Adrenal gland (tissue), 12 donors: Measurements from ENCODE around the gene CYP2C18. TPM values are rescaled to one million over a fixed set of nuclear protein-coding genes. Genes with fewer than 3 reads are reported as not detected.
"Not testable (repeated sequence)": the region's sequence is repeated elsewhere in the genome, so short reads cannot be mapped to it uniquely, and the experiment has no call there.

Source experiments
- DNase-seq, 7 donors: peaks; one replicate each; pipeline ENCODE4 v3.0.0-alpha.2; 2019 to 2020
- H3K27ac ChIP-seq, 5 donors: fragments of 200-600 bp; sonication (generic) in 4 of 5; 1 replicate in 3 of 5; 2 replicates in 2 of 5; pipeline versions ENCODE4 v1.5.1 to v1.8.0; 2016 to 2020; ENCODE audit warnings: mild to moderate bottlenecking in 1 of 5
- H3K27me3 ChIP-seq: fragments of 200-600 bp; 2 replicates; pipeline ENCODE4 v1.8.0; 2021
- H3K36me3 ChIP-seq, 2 donors: fragments of 200-600 bp; replicated peaks in 1 of 2; 1 replicate in 1 of 2; 2 replicates in 1 of 2; pipeline versions ENCODE4 v1.5.1 to v1.8.0; 2018 to 2022
- H3K4me1 ChIP-seq, 2 donors: fragments of 200-600 bp; replicated peaks in 1 of 2; 1 replicate in 1 of 2; 2 replicates in 1 of 2; pipeline versions ENCODE4 v1.5.1 to v1.8.0; 2018 to 2021
- H3K4me3 ChIP-seq, 4 donors: fragments of 200-600 bp; sonication (generic) in 3 of 4; one replicate each; pipeline ENCODE4 v1.5.1; 2016 to 2018
- H3K9me3 ChIP-seq, 3 donors: fragments of 200-600 bp; sonication (generic) in 1 of 3; replicated peaks in 1 of 3; 1 replicate in 2 of 3; 2 replicates in 1 of 3; pipeline versions ENCODE4 v1.5.1 to v1.8.0; 2016 to 2021
- CTCF ChIP-seq, 6 experiments: fragments of 450-650 bp in 4 of 6; fragments of 200-600 bp in 2 of 6; sonication (generic) in 1 of 6; IDR thresholded peaks; 1 replicate in 5 of 6; 2 replicates in 1 of 6; pipeline versions ENCODE4 v1.5.1 to v1.8.0; 2016 to 2021; ENCODE audit warnings: antibody characterized with exemption in 6 of 6, mild to moderate bottlenecking in 2 of 6, moderate library complexity in 1 of 6
- POLR2A ChIP-seq, 2 donors: fragments of 450-650 bp; IDR thresholded peaks; one replicate each; pipeline ENCODE4 v1.6.1; 2017; ENCODE audit warnings: antibody characterized with exemption in 2 of 2, mild to moderate bottlenecking in 2 of 2, moderate library complexity in 1 of 2
- WGBS, 4 donors: extraction: QIAGEN DNeasy Blood & Tissue Kit in 2 of 4; methylation state at CpG; one replicate each; pipeline versions ENCODE4 v1.1.5 to v1.1.7; 2013 to 2017; 5-methylcytosine and 5-hydroxymethylcytosine counted together
- intact Hi-C, 2 donors: fragments of 100-400 bp; cut with DNase I; formaldehyde crosslinking; loops; one replicate each; pipeline versions ENCODE4 v1.14.1 to v1.15.0; 2022 to 2023
- polyA plus RNA-seq, 3 donors: library from polyadenylated mRNA; stranded (reverse); fragments of 200-250 nt in 2 of 3; fragments of 350-450 nt in 1 of 3; fragmentation: Illumina TruSeq in 1 of 3; extraction: RNeasy Lipid Tissue Mini Kit (QIAGEN cat#74804) in 1 of 3; gene quantifications; one replicate each; pipeline ENCODE4 v1.2.3, GENCODE V29; 2013 to 2014
- total RNA-seq, 9 donors: library from RNA; depleted of rRNA in 4 of 9; stranded (reverse); fragments of >200 nt in 4 of 9; fragments of 120-200 nt in 1 of 9; fragmentation: NEBNext Ultra II Directional in 1 of 9; extraction: Animal tissue kit (Norgen Biotek cat#: 25700) in 1 of 9; gene quantifications; one replicate each; pipeline versions ENCODE4 v1.1.0 to v1.2.4, GENCODE V29; 2013 to 2023
- donor health status: healthy with polysubstance abuse.
- donor health status: Bipolar disorder and iron deficiency.
- donor health status: DM: yes; HTN: yes; CAD: no.
- donor health status: DM: no; HTN: no; CAD: no.
- donor health status: DM: no; HTN: no; CAD: no.
- donor health status: DM: yes; HTN: yes; CAD: no.

Gene CYP2C18
- total and polyA plus RNA-seq, 12 donors: 0.03 to 0.07 (median 0.06) TPM; not detected in 9

- 75 to 82% (median 79%) methylated on average over 4 of the region's 4 CpGs for WGBS, 4 donors
- Histone ChIP-seq H3K27ac (no peak overlapping the region), H3K36me3 (no peaks in the 10 kb centered on the region), H3K9me3 (peaks cover 0 to 9% (median 0%) of the 10 kb centered on the region in 3 donors), H3K4me1 (no peaks in the 10 kb centered on the region), H3K4me3 (no peak overlapping the region), H3K27me3 (no peaks in the 10 kb centered on the region)
- TF ChIP-seq CTCF (IDR thresholded peaks at IDR 0.05): no peak
- no peak for TF ChIP-seq POLR2A (IDR thresholded peaks at IDR 0.05)
- intact Hi-C loops: no loop called here
- no peak for DNase-seq
Measured at GRCh38 chr10:94641480-94641879, 42.0 kb upstream of the CYP2C18 start.

DNA sequence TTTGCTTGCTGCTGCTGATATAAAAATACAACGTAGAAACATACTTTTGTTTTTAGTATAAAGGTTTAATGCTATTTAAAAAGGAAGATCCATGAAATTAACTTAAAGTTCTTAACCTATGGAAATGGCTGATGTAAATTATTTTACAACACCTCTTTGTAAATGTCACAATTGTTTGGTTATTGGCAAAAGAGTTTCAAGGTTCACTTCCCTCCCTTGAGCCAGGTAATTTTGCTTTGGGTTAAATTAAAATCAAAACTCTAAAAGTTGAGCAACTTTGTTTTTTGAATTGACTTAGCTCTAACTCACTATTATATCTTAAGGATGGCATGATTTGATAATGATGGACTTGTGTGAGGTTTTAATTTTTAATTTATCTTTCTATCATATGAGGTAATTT, 39.2 kb upstream of the CYP2C18 start:
- TF ChIP-seq CTCF (IDR thresholded peaks at IDR 0.05) (no peak), POLR2A (IDR thresholded peaks at IDR 0.05) (no peak)

DNA sequence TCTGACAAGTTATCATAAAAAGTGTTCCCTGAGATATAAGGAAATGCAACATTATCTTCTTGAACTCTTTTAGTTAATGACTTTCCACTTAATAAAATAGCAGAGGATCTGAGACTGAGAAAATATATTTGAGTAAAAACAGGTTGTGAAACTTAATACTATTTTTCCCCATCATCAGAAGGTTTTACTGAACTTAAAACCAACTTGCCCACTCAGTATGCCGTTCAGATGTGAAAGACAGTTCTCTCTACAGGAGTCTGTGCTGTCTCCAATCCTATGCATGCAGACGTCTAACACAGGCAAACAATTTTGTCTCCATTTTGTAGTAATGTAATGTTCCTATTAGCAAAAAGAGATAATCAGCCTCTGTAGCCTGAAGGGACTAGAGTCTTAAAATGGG, 38.2 kb upstream of the CYP2C18 start:
- Histone ChIP-seq H3K36me3 (no peaks in the 10 kb centered on the region), H3K4me3 (no peak overlapping the region), H3K9me3 (no peaks in the 10 kb centered on the region), H3K27ac (no peak overlapping the region), H3K27me3 (no peaks in the 10 kb centered on the region), H3K4me1 (no peaks in the 10 kb centered on the region)
- TF ChIP-seq CTCF (IDR thresholded peaks at IDR 0.05) (no peak), POLR2A (IDR thresholded peaks at IDR 0.05) (no peak)
- no peak for DNase-seq
- intact Hi-C loops: no loop called here
- 46 to 56% (median 50%) methylated on average over 2 of the region's 2 CpGs for WGBS, 4 donors

More for the DNA sequence above, 39.2 kb upstream of the CYP2C18 start:
- WGBS, 4 donors: 77 to 89% (median 81%) methylated on average over 1 of the region's 1 CpG
- intact Hi-C loops: no loop called here
- Histone ChIP-seq H3K4me1 (no peaks in the 10 kb centered on the region), H3K4me3 (no peak overlapping the region), H3K36me3 (no peaks in the 10 kb centered on the region), H3K9me3 (no peaks in the 10 kb centered on the region), H3K27me3 (no peaks in the 10 kb centered on the region), H3K27ac (no peak overlapping the region)
- no peak for DNase-seq

GRCh38 chr10:94655201-94655600, 28.3 kb upstream of the CYP2C18 start:
- intact Hi-C loops, H3K4me1 ChIP-seq, H3K9me3 ChIP-seq, H3K27me3 ChIP-seq, H3K4me3 ChIP-seq, H3K36me3 ChIP-seq, DNase-seq, H3K27ac ChIP-seq: not testable (repeated sequence)

GRCh38 chr10:94663061-94663460, 20.5 kb upstream of the CYP2C18 start:
- H3K27me3 ChIP-seq, H3K4me1 ChIP-seq, DNase-seq, intact Hi-C loops, H3K9me3 ChIP-seq, H3K27ac ChIP-seq, H3K4me3 ChIP-seq, H3K36me3 ChIP-seq: not testable (repeated sequence)
- 44 to 85% (median 62%) methylated on average over 2 to 4 of the region's 4 CpGs for WGBS, 4 donors
